HFF-Myc (cell line): ENCODE measurements around the gene SORBS1.

ENCODE experiments used
- DNase-seq: peaks from one replicate; pipeline ENCODE4 v3.0.0-alpha.2; 2011; ENCODE audit warnings: low read depth; ENCODE audit errors: extremely low read depth
- H3K4me3 ChIP-seq: replicated peaks from 2 replicates; pipeline ENCODE4 v1.5.1; 2011; ENCODE audit warnings: low read depth, mild to moderate bottlenecking, control low read depth, low read length
- TF ChIP-seq, protein P1 (sequence below): IDR thresholded peaks from 2 replicates; pipeline ENCODE4 v1.5.1; 2012; ENCODE audit warnings: mild to moderate bottlenecking, low read depth, low read length, control low read depth; ENCODE audit errors: missing control alignments

Gene SORBS1

DNA sequence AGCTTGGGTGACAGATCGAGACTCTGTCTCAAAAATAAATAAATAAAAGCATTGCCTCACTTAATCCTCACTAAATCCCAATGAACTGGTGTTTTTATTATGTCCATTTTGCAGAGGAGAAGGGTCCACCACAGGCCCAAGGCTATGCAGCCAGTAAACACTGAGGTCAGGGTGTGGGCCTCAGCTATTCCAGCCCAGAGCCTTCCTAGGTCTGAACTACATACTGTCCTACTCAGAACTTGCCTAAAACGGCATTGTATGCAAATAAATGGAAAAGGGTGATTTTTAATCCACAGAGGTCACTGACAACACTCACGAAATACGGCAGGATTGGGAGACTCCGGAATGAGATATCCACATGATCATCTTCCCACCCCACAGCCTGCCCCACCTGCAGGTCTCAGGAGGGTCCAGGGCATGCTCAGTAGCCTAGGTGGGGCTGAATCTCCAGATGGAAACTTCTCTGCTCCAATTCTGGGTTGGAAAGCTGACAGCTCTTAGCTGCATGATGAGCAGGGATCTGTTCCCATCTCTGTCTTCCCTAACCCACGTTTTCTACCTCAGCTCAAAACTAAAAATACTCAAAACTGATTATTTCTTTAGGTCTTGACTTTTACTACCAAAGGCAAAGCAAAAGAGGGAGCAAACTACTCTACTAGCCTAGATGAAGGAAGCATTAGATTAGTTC, 121.0 kb downstream of the SORBS1 start:
- TF ChIP-seq, protein P1, sequence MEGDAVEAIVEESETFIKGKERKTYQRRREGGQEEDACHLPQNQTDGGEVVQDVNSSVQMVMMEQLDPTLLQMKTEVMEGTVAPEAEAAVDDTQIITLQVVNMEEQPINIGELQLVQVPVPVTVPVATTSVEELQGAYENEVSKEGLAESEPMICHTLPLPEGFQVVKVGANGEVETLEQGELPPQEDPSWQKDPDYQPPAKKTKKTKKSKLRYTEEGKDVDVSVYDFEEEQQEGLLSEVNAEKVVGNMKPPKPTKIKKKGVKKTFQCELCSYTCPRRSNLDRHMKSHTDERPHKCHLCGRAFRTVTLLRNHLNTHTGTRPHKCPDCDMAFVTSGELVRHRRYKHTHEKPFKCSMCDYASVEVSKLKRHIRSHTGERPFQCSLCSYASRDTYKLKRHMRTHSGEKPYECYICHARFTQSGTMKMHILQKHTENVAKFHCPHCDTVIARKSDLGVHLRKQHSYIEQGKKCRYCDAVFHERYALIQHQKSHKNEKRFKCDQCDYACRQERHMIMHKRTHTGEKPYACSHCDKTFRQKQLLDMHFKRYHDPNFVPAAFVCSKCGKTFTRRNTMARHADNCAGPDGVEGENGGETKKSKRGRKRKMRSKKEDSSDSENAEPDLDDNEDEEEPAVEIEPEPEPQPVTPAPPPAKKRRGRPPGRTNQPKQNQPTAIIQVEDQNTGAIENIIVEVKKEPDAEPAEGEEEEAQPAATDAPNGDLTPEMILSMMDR = no peak
- no peak for DNase-seq
- no peak overlapping the region for H3K4me3 ChIP-seq

DNA sequence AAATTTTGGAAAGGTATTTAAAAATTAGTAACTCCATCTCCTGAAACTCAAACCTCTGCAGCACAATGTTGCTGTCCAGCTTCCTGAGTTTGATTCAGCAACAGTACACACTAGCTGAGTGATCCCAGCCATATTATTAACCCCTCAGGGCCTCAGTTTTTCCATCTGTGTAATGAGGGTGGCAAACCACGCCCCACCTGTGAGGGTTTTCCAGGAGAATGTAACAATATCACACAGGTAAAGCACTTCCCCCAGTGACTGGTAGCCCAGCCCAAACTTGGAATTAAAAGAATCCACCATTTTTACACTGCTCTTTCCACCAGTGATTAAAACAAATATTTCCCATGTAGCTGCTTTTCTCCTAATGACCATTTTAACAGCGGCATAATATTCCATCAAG, 122.4 kb downstream of the SORBS1 start:
- TF ChIP-seq, protein P1 = no peak
- DNase-seq = no peak

DNA sequence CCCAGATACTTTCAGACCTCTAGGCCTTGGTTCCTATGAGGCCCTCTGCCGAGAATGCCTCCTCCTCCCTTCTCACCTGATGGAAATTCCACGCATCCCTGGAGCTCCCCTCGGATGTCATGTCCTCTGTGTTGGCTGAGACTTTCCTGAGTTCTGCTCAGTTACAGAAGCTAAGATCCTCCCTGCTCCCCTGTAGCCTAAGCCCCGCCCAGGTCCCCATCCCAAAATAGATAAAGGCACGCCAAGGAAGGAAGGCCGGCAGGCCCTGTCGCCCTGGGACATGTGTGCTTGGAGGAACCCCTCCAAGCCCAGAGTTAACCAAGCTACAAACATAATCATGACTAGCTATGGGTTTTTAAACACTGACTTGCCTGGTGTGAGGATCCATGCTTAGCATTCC, 123.5 kb downstream of the SORBS1 start:
- TF ChIP-seq, protein P1 = no peak
- no peak overlapping the region for H3K4me3 ChIP-seq
- no peak for DNase-seq

More for the DNA sequence above, 122.4 kb downstream of the SORBS1 start:
- no peak overlapping the region for H3K4me3 ChIP-seq

DNA sequence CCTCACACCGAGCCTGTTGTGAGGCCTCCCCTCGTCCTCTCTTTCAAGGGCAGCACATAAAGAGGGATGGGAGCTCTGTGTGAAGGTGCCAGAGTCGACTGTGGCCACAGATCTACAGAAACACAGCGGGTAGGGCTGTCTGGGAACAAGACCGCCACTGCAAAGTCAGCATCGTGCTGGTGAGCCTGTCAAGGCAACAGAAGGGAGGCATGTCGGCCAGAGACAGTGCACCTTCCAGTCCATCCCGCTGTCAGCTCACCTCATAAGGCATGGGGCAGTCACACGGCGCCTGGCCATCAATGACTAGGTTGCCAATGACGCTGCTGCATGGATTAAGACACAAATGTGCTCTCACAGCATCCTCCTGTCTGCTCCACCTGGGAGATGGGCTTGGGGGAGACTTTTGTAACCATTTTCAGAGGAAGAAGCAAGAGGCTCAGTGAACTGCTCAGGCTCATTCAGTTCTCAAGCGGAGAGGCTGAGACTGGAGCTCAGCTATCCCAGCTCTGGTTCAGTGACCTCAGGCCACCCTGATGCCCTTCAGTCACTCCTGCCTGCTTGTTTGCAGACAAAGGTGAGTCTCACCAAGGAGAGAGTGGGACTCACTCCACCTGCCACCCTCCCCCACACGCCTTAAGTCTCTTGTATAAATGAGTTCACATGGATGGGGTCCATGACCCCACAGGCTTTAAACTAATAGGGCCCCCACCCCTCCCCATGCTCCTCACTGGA, 125.5 kb downstream of the SORBS1 start:
- TF ChIP-seq, protein P1 = no peak
- no peak overlapping the region for H3K4me3 ChIP-seq
- DNase-seq = no peak

DNA sequence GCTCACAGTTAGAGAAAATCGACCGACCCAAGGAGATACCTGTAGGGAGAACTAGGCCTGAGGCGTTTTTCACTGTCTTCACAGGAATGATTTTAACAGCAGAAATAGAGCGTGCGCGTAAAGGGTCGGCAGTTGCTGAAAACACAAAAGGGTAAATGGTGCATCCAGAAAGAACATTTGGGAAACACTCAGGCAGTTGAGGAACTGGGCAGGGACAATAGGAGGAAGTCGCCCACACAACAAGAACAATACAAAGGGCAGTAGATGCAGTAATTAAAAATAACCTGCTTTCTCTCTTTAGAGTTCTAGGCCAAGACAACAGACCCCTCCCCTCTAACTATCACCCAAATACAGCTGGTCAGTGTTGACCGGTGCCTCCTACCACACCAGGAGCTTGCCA, 126.6 kb downstream of the SORBS1 start:
- DNase-seq = no peak
- TF ChIP-seq, protein P1 = no peak
- no peak overlapping the region for H3K4me3 ChIP-seq

DNA sequence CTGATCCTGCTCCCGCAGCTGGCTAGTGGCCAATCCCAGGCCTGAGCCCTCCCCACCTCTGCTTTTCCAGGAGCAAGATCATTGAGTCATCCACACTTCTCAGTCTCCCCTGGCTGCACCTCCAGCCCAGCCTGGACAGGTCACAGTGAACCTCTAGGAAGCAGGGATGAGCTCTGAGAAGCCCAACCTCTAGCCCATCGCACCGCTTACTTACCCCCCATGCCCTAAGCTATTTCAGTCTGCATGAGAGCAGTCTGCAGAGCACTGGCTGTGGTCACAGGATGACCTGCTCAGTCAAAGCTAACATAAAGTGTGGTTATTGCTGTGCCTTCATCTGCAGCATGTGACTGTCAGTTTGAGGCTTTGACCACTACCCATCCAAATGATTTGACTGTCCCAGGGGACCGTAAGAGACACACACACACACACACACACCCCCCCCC, 129.2 kb downstream of the SORBS1 start:
- TF ChIP-seq, protein P1 = no peak
- no peak overlapping the region for H3K4me3 ChIP-seq
- no peak for DNase-seq
